Measurements from ENCODE around the gene ANO7. TPM values are rescaled to one million over a fixed set of nuclear protein-coding genes. Genes with fewer than 3 reads are reported as not detected.

The ANO7 gene
- total and polyA plus RNA-seq, 2 of the 13 experiments (the other 11 are each of a cell fraction or from before 2014, with no cell fraction given): 4.1 to 4.9 TPM

DNA sequence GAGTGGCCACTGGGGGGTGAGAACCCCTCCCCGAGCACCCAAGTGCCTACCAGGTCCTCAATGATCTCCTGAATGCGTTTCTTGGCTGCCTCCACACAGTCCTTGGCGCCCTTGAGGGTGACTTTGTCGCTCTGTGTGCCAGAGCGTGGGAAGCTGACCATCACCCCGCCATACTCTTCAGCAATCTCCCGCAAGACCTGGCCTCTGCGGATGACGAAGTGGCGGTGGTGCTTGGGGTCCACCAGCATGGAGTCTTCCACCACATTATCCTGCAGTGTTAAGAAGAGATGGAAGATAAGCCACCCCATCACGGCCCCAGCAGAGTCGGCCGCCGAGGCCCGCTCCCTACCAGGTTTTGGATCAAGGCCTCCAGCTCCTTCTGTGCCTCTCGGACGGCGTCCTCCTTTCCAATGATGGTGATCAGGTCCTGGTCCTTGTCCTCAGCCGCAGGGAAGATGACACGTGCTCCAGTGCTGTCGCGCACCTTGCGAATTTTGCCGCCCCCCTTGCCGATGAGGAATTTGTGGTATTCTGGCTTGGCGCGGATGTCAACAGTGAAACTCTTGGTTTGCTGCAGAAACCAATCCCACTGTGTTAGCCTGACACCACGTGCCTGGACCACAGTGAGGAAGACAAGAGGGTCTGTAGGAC lies 51.2 kb downstream of the ANO7 start:
- H3K4me2 ChIP-seq (ENCODE audit: low read depth, low read length): no peak overlapping the region
- DNase-seq (ENCODE audit: low spot score) (no peak), ATAC-seq (no peak; the same call in 2 of the 3 replicates), FAIRE-seq (no peak)
- ChIA-PET POLR2A (no interaction called here), CTCF (ENCODE audit: low intra/inter-chr PET ratio, low total read pairs) (no interaction called here)
- in situ Hi-C loops (cut with HindIII; ENCODE audit: extremely low pct_ligation_motif_present, low pct_unique_long_range_greater_than_20kb) (no loop called here), intact Hi-C loops (cut with micrococcal nuclease; ENCODE audit: unreplicated experiment) (no loop called here)
- H3K27ac ChIP-seq (ENCODE audit: extremely low read length, insufficient read depth, low read length): no peak overlapping the region
- peaks cover 12% of the 10 kb centered on the region for H3K79me2 ChIP-seq (ENCODE audit: insufficient read depth, low read length)
- peaks cover 32% of the 10 kb centered on the region; the same call in 1 of the 2 replicates for H4K20me1 ChIP-seq (ENCODE audit: insufficient read depth, low read length)
- H3K4me1 ChIP-seq (ENCODE audit: insufficient read depth, low read length): no peaks in the 10 kb centered on the region
- H3K27me3 ChIP-seq (ENCODE audit: control insufficient read depth in 1 of 2, insufficient read depth in 2 of 2, low read length in 2 of 2): no peaks in the 10 kb centered on the region
- BruUV-seq (replicated peaks): no TSS peak
- no peak overlapping the region for H3K4me3 ChIP-seq (replicated peaks in 1 of 3; ENCODE audit: insufficient read depth in 1 of 3, low read depth in 2 of 3, low read length in 3 of 3)
- no peak overlapping the region for H2AFZ ChIP-seq (ENCODE audit: low read length)
- no peak overlapping the region for H3K9ac ChIP-seq (ENCODE audit: insufficient read depth, low read depth, low read length)
- H3K9me3 ChIP-seq (ENCODE audit: low read length): no peaks in the 10 kb centered on the region
- 97% methylated on average over 28 of the region's 28 CpGs for WGBS (ENCODE audit: low lambda C conversion rate)
- H3K36me3 ChIP-seq (replicated peaks in 1 of 2; ENCODE audit: control insufficient read depth in 1 of 2, insufficient read depth in 2 of 2, low read length in 2 of 2): peaks cover 78 to 98% of the 10 kb centered on the region in 2 experiments
- TF ChIP-seq MAZ (IDR thresholded peaks at IDR 0.05; ENCODE audit: borderline replicate concordance, low read depth, low read length) (no peak), MAZ (CRISPR knock-in tag; IDR thresholded peaks at IDR 0.05; ENCODE audit: low read depth) (no peak), NR1H2 (CRISPR knock-in tag; IDR thresholded peaks at IDR 0.05; ENCODE audit: borderline replicate concordance, low read depth) (no peak), MTF1 (CRISPR knock-in tag; IDR thresholded peaks at IDR 0.05) (no peak), NFYC (CRISPR knock-in tag; IDR thresholded peaks at IDR 0.05) (no peak), POLR2G (IDR thresholded peaks at IDR 0.05; ENCODE audit: low read depth, low read length) (peak; percentile 30; the same call in 1 of the 2 replicates), RBM22 (optimal IDR thresholded peaks at IDR 0.05; ENCODE audit: low read length) (peak; percentile 51), EZH2 (conservative IDR thresholded peaks at IDR 0.05; ENCODE audit: low read depth, low read length) (no peak), POLR2A (IDR thresholded peaks at IDR 0.05; ENCODE audit: insufficient read depth in 1 of 2, low read depth in 2 of 2, low read length in 2 of 2) (peak in 1 of 2 experiments; percentile 31; a peak in 1 of 4 replicates), AGO2 (optimal IDR thresholded peaks at IDR 0.05; ENCODE audit: low read depth, low read length) (peak; percentile 73)
- TF ChIP-seq, protein P1, sequence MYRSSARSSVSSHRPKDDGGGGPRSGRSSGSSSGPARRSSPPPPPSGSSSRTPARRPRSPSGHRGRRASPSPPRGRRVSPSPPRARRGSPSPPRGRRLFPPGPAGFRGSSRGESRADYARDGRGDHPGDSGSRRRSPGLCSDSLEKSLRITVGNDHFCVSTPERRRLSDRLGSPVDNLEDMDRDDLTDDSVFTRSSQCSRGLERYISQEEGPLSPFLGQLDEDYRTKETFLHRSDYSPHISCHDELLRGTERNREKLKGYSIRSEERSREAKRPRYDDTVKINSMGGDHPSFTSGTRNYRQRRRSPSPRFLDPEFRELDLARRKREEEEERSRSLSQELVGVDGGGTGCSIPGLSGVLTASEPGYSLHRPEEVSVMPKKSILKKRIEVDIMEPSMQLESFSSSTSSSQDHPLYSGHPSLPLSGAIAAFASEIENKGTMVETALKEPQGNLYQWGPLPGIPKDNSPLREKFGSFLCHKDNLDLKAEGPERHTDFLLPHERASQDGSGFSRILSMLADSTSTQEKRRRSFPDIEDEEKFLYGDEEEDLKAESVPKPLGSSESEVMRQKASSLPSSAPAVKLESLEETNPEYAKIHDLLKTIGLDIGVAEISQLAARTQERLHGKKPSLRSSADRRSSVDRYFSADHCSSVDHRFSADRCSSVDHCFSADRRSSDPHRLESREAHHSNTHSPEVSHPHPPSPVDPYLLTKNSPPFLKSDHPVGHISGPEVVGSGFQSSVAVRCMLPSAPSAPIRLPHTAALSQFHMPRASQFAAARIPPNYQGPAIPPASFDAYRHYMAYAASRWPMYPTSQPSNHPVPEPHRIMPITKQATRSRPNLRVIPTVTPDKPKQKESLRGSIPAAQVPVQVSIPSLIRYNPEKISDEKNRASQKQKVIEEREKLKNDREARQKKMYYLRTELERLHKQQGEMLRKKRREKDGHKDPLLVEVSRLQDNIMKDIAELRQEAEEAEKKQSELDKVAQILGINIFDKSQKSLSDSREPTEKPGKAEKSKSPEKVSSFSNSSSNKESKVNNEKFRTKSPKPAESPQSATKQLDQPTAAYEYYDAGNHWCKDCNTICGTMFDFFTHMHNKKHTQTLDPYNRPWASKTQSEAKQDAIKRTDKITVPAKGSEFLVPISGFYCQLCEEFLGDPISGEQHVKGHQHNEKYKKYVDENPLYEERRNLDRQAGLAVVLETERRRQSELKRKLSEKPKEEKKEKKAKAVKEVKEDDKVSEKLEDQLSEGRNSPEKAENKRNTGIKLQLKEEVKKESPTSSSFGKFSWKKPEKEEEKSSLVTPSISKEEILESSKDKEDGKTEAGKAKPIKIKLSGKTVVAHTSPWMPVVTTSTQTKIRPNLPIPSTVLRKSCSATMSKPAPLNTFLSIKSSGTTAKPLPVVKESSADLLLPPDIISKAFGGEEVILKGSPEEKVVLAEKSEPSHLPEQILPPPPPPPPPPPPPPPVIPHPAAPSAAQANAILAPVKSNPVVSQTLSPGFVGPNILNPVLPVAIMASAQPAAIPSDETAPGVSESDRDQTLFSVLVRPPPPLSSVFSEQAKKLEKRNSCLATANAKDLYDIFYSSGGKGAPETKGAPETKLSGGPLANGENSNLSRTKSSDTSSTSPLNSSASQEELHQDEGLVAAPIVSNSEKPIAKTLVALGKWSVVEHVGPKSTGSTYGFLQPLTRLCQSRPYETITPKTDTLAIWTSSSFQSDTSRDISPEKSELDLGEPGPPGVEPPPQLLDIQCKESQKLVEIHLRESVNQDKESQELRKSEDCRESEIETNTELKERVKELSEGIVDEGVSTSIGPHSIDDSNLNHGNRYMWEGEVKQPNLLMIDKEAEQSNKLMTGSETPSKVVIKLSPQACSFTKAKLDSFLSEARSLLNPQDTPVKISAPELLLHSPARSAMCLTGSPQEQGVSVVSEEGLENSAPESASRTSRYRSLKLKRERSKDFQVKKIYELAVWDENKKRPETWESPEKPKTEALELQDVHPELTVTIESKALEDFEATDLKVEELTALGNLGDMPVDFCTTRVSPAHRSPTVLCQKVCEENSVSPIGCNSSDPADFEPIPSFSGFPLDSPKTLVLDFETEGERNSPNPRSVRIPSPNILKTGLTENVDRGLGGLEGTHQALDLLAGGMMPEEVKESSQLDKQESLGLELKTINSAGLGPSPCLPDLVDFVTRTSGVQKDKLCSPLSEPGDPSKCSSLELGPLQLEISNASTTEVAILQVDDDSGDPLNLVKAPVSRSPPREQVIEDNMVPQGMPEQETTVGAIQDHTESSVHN (CRISPR knock-in tag; IDR thresholded peaks at IDR 0.05): no peak
- TF ChIP-seq, protein P2, sequence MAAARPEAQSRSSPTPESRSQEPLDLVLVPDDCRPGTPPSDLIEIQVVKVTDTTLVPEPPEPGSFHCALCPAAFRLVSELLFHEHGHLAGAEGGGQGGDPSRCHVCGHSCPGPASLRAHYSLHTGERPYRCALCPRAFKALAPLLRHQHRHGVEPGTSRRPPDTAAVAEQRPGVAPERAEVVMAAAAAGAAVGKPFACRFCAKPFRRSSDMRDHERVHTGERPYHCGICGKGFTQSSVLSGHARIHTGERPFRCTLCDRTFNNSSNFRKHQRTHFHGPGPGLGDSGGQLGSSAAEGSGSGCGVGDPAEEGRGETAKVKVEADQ (CRISPR knock-in tag; IDR thresholded peaks at IDR 0.05; ENCODE audit: borderline replicate concordance): no peak
